IPS-18a (cell line): ENCODE data around the gene SETDB1.

Experiments
- H3K27ac ChIP-seq: one replicate; pipeline ENCODE4 v1.5.1; 2013; ENCODE audit warnings: low read length
- H3K27me3 ChIP-seq: one replicate; pipeline ENCODE4 v1.6.1; 2013; ENCODE audit warnings: mild to moderate bottlenecking, low read length; ENCODE audit not compliant: control insufficient read depth, insufficient read depth
- H3K36me3 ChIP-seq: one replicate; pipeline ENCODE4 v1.6.1; 2013; ENCODE audit warnings: low read depth, low read length; ENCODE audit not compliant: control insufficient read depth
- H3K4me1 ChIP-seq: one replicate; pipeline ENCODE4 v1.6.1; 2013; ENCODE audit warnings: low read depth, low read length; ENCODE audit not compliant: control insufficient read depth
- H3K4me3 ChIP-seq: one replicate; pipeline ENCODE4 v1.5.1; 2013; ENCODE audit warnings: low read length
- H3K9ac ChIP-seq: one replicate; pipeline ENCODE4 v1.6.1; 2013; ENCODE audit warnings: mild to moderate bottlenecking, low read length, moderate library complexity
- H3K9me3 ChIP-seq: one replicate; pipeline ENCODE4 v1.6.1; 2013; ENCODE audit warnings: low read depth, low read length; ENCODE audit not compliant: control insufficient read depth

The SETDB1 gene

GRCh38 chr1:150997949-150998348 is 71.8 kb downstream of the SETDB1 start:
- Histone ChIP-seq H3K9ac (no peak overlapping the region), H3K4me1 (no peaks in the 10 kb centered on the region), H3K36me3 (no peaks in the 10 kb centered on the region), H3K4me3 (no peak overlapping the region), H3K27ac (no peak overlapping the region), H3K9me3 (no peaks in the 10 kb centered on the region), H3K27me3 (no peaks in the 10 kb centered on the region)

- Histone ChIP-seq H3K9me3 (no peaks in the 10 kb centered on the region), H3K4me1 (no peaks in the 10 kb centered on the region), H3K9ac (no peak overlapping the region), H3K27me3 (no peaks in the 10 kb centered on the region), H3K4me3 (no peak overlapping the region), H3K27ac (no peak overlapping the region), H3K36me3 (no peaks in the 10 kb centered on the region)
Measured at GRCh38 chr1:150999051-150999674, 73.0 kb downstream of the SETDB1 start.

GRCh38 chr1:150999926-151000325 is 73.8 kb downstream of the SETDB1 start:
- H3K4me3 ChIP-seq, result no peak overlapping the region
- no peak overlapping the region for H3K9ac ChIP-seq
- H3K9me3 ChIP-seq, result no peaks in the 10 kb centered on the region
- H3K27ac ChIP-seq, result no peak overlapping the region
- H3K27me3 ChIP-seq, result no peaks in the 10 kb centered on the region
- no peaks in the 10 kb centered on the region for H3K4me1 ChIP-seq
- H3K36me3 ChIP-seq, result no peaks in the 10 kb centered on the region

GRCh38 chr1:151000408-151000807 is 74.2 kb downstream of the SETDB1 start:
- Histone ChIP-seq H3K4me1 (no peaks in the 10 kb centered on the region), H3K9me3 (no peaks in the 10 kb centered on the region), H3K36me3 (no peaks in the 10 kb centered on the region), H3K9ac (no peak overlapping the region), H3K4me3 (no peak overlapping the region), H3K27me3 (no peaks in the 10 kb centered on the region), H3K27ac (no peak overlapping the region)

- no peaks in the 10 kb centered on the region for H3K27me3 ChIP-seq
- H3K9ac ChIP-seq, result no peak overlapping the region
- H3K27ac ChIP-seq, result no peak overlapping the region
- H3K4me3 ChIP-seq, result no peak overlapping the region
- H3K9me3 ChIP-seq, result no peaks in the 10 kb centered on the region
- peaks cover 4% of the 10 kb centered on the region for H3K4me1 ChIP-seq
- H3K36me3 ChIP-seq, result no peaks in the 10 kb centered on the region
Measured at GRCh38 chr1:151001602-151002001, 75.4 kb downstream of the SETDB1 start.

- no peak overlapping the region for H3K9ac ChIP-seq
Measured at GRCh38 chr1:151002051-151002450, 75.9 kb downstream of the SETDB1 start.

GRCh38 chr1:151002611-151003010 is 76.4 kb downstream of the SETDB1 start:
- no peaks in the 10 kb centered on the region for H3K36me3 ChIP-seq
- H3K9me3 ChIP-seq, result no peaks in the 10 kb centered on the region
- H3K27me3 ChIP-seq, result no peaks in the 10 kb centered on the region
- no peak overlapping the region for H3K4me3 ChIP-seq
- peaks cover 10% of the 10 kb centered on the region for H3K4me1 ChIP-seq
- no peak overlapping the region for H3K9ac ChIP-seq
- no peak overlapping the region for H3K27ac ChIP-seq

More at GRCh38 chr1:151002051-151002450, 75.9 kb downstream of the SETDB1 start:
- no peaks in the 10 kb centered on the region for H3K36me3 ChIP-seq
- no peak overlapping the region for H3K27ac ChIP-seq
- H3K9me3 ChIP-seq, result no peaks in the 10 kb centered on the region
- H3K27me3 ChIP-seq, result no peaks in the 10 kb centered on the region
- H3K4me3 ChIP-seq, result no peak overlapping the region
- H3K4me1 ChIP-seq, result peaks cover 7% of the 10 kb centered on the region

- Histone ChIP-seq H3K27me3 (no peaks in the 10 kb centered on the region), H3K4me3 (no peak overlapping the region), H3K36me3 (no peaks in the 10 kb centered on the region), H3K9ac (no peak overlapping the region), H3K27ac (no peak overlapping the region), H3K9me3 (no peaks in the 10 kb centered on the region), H3K4me1 (peaks cover 15% of the 10 kb centered on the region)
Measured at GRCh38 chr1:151003180-151003579, 77.0 kb downstream of the SETDB1 start.

GRCh38 chr1:151005729-151006319 is 79.7 kb downstream of the SETDB1 start:
- Histone ChIP-seq H3K4me3 (peak overlapping the region; percentile 56), H3K4me1 (peaks cover 19% of the 10 kb centered on the region), H3K36me3 (no peaks in the 10 kb centered on the region), H3K9me3 (no peaks in the 10 kb centered on the region), H3K27ac (no peak overlapping the region), H3K27me3 (no peaks in the 10 kb centered on the region), H3K9ac (peak overlapping the region; percentile 39)

- Histone ChIP-seq H3K9ac (peak within 1 kb of the TSS; percentile 74), H3K4me1 (peaks cover 19% of the 10 kb centered on the region), H3K36me3 (no peaks in the 10 kb centered on the region), H3K9me3 (no peaks in the 10 kb centered on the region), H3K4me3 (peak within 1 kb of the TSS; percentile 99), H3K27me3 (no peaks in the 10 kb centered on the region), H3K27ac (peak within 1 kb of the TSS; percentile 93)
Measured at GRCh38 chr1:151006327-151007052, 80.3 kb downstream of the SETDB1 start, which contains the start of gene MINDY1. MINDY1 (minus strand) TSS chr1:151006902; CDS start chr1:151002617, 4,285 bp downstream.

GRCh38 chr1:151007853-151008243 is 81.7 kb downstream of the SETDB1 start:
- Histone ChIP-seq H3K9me3 (no peaks in the 10 kb centered on the region), H3K27ac (peak overlapping the region; percentile 93), H3K36me3 (no peaks in the 10 kb centered on the region), H3K4me3 (peak overlapping the region; percentile 99), H3K27me3 (no peaks in the 10 kb centered on the region), H3K9ac (peak overlapping the region; percentile 74), H3K4me1 (peaks cover 19% of the 10 kb centered on the region)
